ENCODE results near the gene IQSEC3.
"Not testable (repeated sequence)": the region's sequence is repeated elsewhere in the genome, so short reads cannot be mapped to it uniquely, and the experiment has no call there.

The IQSEC3 gene

DNA sequence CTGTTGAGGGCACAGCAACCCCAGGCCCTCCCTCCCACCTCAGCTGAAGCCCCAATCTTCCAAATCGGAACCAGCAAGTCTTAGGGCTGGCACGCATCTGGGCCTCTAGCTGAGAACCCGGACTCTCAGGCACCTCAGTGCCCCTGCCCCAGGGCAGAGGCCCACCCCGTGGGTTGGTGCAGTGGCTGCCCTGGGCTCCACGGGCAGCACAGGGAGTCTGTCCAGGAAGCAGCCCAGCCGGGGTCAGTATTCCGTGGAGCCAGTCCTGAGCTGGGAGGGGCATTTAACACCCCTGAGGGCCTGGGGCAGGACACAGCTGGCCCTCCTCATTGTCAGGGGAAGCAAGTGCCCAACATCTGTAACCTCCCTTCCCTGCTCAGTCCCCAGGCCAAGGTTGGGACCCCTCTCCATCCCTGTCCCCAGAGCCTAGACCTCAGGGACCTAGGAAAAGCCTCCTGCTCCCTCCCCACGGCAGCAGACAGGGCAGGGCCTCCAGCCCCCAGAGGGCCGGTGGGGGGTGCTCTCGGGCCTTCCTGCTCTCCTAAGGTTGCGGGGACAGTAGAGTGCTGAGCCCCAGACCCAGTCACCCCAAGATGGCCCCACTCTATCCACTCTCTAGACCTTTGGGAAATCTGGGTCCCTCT, 110.9 kb downstream of the IQSEC3 start:
- DNase-seq (ENCODE audit: low read depth in 1 of 2, low spot score in 1 of 2) = no peak

DNA sequence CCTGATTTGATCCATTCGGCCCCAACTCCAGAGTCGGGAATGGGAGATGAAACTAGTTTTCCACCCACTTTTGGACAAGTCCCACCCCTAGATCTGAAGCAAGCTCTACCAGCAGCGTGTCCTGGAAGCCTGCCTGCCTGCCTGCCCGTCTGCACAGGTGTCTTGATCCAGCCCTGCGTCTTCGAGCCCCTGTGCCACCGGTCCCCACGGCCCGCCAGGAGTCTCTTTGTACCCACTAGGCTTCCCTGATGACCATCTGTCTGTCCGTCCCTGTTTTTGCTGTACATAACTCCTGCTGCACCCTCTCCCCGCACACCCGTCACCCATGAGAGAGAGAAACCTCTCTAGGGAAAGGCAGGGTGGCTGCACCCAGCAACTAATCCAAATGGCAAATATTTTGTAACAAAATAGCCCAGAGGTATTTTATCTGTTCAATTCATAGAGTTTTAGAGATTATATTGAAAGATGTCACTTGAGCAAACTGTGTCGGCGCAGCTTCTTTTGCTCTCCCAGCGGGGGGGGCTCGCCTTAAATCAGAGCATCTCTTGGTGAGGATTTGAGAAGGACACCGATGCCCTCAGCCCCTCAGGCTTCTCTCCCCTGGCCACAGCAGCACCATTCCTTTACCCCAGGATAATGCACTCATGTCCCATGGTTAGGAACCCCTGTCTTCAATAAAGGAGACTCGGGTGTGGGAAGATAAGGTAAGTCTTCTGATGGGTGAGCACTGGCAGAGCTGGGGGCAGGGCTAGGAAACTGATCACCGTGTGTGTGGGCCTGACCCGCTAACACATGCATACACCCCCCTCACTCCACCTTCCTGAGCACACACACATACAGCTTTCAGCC, 111.6 kb downstream of the IQSEC3 start:
- no peak for DNase-seq (ENCODE audit: low read depth in 1 of 2, low spot score in 1 of 2)

DNA sequence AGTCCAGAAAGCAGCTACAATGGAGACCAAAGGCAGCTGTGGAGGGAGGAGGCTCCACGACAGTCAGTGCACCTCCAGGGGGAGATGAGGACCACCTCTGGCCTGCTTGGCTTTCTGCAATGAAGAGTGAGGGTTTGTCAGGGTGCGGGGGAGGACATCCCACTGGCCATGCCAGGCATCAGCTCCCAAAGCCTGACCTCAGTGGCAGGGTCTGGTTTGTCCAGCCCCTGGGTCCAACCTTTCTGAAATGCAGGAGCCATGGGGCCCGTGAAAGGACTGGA, 112.2 kb downstream of the IQSEC3 start:
- no peak for DNase-seq (ENCODE audit: low read depth in 1 of 2, low spot score in 1 of 2)

DNA sequence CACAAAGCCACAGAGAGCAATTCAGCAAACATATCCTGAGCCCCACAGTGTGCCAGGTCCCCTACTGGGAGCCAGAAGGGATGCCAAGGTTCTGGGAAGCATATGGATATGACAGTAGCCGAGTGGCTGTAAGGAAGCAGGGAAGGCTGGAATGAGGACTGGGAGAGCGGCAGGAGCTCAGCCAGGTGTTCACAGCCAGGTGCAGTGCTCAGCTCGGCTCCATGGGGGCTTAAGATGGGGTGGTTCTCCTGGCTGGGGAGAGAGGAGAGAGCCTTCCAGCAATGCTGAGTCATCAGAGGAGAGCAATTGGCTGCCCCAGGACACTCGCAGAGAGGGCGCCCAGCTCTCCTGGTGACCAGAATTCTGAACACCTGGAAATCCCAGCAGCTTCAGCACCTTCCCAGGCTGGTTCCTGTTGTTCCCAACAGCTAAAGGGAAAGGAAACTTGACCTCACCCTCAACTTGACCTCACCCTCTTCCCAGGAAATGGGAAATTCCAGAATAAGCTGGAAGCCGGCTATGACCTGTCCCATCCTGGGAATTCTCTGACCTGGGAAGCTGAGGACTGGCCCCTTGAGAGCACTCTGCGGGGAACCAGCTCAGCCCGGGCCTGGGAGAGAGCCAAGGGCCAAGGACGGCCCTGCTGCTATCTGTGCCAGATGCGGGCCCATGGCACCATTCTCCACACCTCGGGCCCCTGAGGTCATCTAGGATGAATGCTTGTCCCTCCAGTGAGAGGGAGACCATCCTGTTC, 112.7 kb downstream of the IQSEC3 start:
- DNase-seq (ENCODE audit: low read depth in 1 of 2, low spot score in 1 of 2) = no peak

DNA sequence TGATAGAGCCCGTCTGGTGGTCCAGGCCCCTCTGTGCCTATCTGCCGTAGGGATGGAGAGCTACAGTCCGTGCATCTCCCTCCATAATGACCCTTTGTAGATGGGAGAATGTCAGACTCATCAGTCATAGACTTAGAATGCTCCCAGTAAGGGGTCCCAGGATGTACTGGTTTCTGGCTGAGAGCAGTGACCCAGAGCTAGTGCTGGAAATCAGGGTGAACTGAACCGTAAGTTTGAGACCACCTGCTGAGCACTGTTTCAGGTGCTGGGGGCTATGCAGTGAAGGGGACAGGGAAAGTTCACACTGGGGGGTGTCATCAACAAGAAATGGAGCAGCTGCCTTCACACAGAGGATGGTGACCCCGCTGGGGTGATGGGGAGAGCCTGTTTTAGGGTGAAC, 113.3 kb downstream of the IQSEC3 start:
- no peak for DNase-seq (ENCODE audit: low read depth in 1 of 2, low spot score in 1 of 2)

DNA sequence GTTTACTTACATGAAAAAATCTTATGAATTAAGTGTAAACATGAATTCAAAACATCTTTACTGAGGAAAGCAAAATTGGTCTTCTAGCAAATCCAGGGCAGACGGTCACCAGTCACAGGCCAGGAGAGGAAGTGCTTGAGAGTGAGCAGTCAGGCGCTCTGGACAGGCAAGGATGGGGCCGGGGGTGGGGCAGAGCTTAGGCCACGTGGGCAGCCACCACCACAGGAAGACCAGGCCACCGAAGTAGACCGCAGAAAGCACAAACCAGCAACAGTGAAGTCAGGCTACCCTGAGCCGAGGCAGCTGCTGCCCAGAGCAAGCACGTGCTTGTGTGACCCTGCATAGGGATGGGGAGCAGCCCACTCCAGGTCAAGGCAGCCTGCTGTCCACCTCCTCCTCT, 113.9 kb downstream of the IQSEC3 start:
- DNase-seq (ENCODE audit: low read depth in 1 of 2, low spot score in 1 of 2) = no peak

DNA sequence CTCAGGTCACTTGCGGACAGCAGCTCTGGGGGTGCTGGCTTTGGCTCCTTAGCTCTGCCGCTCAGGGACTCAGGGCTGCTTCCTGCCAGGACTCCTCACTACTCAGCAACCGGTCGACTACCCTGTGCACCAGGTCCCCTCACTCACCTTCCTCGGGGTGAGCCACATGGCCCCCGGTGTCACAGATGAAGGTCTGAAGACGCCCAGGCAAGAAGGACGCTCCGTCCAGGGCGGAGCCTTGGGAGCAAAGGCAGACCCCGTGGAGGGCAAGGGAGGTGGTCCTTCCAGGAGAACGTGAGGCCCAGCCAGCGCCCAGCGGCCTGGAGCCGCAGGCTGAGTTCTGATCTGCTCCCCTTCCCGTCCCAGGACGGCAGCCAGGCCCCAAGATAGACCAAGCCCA, 115.4 kb downstream of the IQSEC3 start:
- DNase-seq (ENCODE audit: low read depth in 1 of 2, low spot score in 1 of 2) = no peak

DNA sequence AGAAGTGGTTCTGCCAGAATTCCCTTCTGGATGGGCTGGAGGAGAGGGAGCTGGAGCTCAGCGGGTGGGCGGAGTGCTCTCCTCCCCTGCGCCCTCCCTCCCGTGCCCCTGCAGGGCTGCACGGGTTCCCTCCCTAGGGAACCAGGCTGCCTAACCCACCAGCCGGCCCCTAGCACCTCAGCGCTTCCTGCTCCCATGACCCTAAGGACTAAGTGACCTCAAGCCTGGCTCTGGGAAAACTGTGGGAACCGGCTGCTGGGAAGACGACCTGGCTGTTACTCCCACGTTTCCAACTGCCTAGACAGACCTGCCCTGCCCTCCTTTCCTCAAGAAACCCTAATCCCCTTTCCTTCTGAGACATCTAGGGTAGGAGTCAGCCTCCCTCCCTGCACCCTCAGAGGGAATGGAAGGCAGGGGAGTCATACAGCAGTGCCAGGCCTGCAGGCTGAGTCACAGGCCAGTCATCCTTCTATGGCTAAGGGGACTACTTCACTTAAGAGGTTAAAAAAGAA, 115.9 kb downstream of the IQSEC3 start:
- DNase-seq (ENCODE audit: low read depth in 1 of 2, low spot score in 1 of 2) = no peak

DNA sequence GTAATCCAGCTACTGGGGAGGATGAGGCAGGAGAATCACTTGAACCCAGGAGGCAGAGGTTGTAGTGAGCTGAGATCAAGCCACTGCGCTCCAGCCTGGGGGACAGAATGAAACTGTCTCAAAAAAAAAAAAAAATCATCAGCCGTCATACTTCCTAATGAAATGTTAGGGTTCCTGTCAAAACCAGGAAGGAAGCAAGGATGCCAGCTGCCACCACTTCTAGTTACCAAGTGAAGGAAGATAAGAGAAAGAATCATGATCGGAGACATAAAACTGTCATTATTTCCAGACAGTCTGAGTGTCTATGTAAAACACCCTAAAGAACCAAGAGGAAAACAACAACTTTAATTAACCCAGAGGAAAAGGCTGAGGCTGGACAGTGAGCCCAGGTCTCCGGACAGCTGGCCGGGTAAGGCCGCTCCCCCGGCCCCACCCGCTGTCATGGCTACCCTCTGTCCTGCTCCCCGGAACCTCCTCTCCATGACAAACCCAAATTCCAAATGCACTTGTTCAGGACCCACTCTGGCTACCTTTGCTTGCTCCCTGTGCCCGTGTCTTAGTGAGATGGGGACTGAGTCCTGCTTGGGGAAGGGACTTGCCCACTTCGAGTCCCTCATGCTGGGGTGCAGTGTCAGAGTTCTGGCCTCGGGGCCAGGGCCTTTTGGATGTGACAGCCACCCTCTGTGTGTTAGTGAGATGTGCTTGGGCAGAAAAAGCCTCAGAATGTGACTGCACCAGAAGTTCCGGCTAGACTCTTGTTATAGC, 118.4 kb downstream of the IQSEC3 start:
- DNase-seq (ENCODE audit: low read depth in 1 of 2, low spot score in 1 of 2) = no peak

DNA sequence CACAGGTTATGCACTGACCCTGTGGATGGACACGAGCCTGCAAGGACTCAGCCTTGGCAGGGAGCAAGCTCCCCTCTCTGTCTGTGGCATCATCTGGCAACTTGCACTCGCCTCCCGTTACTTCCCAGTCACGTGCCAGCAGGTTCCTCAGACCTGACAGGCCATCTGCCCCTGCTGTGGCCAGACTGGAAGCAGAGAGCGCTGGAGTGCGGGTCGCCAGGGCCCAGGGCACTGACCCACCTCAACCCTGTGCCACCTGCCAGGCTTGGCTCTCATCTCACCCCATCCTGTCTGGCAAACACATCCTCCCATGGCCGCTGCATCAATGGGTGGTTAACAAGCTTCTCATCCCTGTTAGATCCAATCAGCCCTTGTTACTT, 119.0 kb downstream of the IQSEC3 start:
- DNase-seq (ENCODE audit: low read depth in 1 of 2, low spot score in 1 of 2) = no peak

DNA sequence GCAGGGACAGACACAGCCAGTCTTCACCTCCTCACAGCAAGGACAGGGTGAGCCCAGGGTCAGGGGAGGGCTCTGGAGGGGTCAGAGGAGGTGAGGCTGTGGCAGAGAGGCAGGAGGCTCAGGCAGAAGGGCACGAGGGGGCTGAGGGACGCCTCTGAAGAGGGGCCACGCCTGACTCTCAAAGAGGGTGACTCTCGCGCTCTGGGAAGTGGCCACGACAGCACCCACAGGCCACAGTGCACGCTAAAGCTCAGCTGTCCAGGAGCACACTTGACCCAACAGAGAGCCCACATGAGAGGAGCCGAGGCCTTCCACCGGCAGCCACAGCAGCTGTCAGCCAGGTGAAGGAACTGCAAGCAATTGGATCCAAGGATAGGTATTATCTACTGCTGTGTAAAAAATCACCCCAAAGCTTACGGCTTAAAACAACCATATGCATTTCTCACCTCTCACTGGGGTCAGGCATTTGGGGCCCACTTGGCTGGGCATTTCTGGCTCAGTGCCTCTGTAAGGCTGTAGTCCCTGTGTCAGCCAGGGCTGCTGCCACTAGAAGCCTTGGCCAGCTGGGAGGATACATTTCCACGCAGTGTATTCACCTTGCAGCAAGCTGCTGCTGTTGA, 119.5 kb downstream of the IQSEC3 start:
- no peak for DNase-seq (ENCODE audit: low read depth in 1 of 2, low spot score in 1 of 2)

DNA sequence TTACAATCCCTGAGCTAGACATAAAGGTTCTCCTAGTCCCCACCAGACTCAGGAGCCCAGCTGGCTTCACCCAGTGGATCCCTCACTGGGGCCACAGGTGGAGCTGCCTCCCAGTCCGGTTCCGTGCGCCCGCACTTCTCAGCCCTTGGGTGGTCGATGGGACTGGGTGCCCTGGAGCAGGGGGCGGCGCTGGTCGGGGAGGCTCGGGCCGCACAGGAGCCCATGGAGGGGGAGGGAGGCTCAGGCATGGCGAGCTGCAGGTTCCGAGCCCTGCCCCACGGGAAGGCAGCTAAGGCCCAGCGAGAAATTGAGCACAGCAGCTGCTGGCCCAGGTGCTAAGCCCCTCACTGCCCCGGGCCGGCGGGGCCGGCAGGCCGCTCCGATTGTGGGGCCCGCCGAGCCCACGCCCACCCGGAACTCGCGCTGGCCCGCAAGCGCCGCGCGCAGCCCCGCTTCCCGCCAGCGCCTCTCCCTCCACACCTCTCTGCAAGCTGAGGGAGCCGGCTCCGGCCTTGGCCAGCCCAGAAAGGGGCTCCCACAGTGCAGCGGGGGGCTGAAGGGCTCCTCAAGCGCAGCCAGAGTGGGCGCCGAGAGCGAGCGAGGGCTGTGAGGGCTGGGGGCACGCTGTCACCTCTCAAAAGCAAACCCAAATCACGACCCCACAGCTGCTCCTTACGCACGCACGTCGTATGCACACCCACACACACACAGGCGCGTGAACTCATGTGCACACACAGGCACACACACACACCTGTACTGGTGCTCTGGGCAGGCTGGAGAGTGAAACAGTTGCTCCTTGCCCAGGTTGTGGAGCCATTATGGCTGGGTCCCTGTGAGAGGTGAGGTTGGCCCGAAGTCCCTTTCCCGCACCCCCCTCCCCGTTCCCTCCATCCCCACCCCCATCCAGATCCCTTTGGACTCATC, 121.7 kb downstream of the IQSEC3 start:
- DNase-seq (ENCODE audit: low read depth in 1 of 2, low spot score in 1 of 2) = not testable (repeated sequence)

DNA sequence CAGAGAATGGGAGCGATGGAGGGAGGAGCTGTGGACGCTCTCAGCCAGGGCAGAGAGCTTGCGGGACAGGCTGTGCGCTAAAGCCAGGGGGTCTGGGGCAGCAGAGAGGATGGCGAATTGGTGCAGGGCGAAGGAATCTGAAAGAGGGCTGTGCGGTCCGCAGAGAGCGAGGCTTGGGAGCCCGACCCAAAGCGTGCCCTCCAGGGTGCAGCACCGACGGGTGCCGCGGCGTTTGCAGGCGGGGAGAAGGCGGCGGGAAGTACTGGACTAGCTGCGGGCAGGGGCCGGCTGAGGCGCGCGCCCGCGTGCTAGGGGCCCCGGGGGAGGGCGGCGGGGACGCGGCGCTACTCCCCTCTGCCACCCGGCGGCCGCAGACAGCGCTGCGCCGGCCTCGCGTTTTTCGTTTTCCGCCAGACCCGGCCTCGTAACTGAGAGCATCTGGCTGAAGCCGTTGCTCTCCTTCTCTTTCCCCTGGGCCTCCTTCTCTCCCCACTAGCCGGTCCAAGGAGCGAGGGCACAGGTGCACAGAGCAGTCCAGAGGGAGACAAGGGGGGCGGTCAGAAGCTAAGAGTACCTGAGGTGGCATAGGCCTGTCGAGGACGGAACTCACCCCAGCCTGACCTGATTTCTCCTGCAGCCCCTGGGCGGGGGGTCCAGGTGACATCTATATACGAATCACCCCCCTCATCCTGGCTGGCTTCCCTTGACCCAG, 122.5 kb downstream of the IQSEC3 start:
- no peak for DNase-seq (ENCODE audit: low read depth in 1 of 2, low spot score in 1 of 2)

DNA sequence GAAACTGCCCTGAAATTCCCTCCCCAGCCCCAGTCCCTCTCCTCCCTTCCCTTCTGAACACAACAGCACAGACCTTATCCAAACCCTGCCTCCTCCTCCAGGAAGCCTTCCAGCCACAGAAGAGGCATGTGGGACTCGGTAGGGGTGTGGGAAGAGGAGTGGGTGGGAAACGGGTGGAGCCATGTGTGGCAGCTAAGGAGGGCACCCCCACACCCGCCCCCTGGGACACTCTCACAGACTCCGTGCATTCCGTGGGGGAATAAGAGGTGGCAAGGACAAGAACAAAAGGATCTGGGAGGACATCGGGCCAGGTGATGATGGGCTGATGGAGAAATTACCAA, 123.0 kb downstream of the IQSEC3 start:
- DNase-seq (ENCODE audit: low read depth in 1 of 2, low spot score in 1 of 2) = no peak

DNA sequence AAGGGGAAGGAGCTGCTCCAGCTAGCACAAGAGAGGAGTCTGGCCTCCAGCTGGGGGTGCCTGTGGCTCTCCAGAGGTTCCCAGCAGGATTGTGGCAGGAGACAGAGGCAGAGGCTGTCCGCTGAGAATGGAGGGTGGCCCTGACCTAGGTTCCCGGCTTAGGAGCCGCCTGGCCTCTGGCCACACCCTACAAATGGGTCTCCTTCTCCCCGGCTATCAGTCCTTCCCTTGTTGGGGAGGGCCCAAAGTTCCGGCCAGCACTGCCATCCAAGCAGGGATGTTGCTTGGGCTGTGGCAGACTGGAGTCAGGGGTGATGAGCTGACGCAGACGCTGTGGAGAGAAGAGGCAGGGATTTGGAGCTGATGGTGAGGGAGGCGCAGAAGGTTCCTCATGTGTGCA, 124.3 kb downstream of the IQSEC3 start:
- no peak for DNase-seq (ENCODE audit: low read depth in 1 of 2, low spot score in 1 of 2)

DNA sequence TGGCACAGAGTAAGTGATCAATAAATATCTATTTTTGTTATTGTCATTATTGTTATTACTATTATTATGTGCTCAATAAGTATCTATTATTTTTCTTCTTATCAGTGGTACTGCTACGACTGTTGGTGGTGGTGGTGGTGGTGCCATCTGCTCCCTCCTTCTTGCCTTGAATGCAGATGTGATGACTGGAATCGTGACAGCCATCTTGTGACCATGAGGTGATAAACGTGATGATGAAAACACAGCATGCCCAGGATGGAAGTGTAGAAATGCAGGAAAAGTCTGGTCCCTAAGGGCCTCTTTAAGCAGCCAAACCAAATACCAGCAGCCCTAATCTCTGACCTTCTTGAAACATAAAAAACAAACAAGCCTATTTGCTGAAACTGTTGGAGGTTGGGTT, 125.0 kb downstream of the IQSEC3 start:
- DNase-seq (ENCODE audit: low read depth in 1 of 2, low spot score in 1 of 2) = no peak

DNA sequence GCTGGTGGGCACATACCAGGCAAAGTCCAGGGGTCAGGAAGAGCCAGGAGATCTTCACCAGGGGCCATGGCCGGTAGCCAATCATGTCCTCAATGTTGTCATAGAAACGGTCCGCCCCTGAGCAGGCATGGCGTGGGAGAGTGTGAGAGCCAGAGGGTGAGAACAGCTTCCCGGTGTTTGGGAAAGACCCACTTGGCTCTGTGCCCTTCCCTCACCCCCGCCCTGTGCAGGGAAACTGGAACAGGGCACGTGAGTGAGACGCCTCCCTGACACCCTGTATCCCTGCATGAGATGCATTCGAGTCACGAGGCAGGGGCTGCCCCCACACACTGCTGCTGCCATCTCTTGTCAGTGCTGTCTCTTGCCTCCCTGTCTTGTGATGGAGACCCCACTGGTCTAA, 126.7 kb downstream of the IQSEC3 start:
- DNase-seq (ENCODE audit: low read depth in 1 of 2, low spot score in 1 of 2) = no peak

DNA sequence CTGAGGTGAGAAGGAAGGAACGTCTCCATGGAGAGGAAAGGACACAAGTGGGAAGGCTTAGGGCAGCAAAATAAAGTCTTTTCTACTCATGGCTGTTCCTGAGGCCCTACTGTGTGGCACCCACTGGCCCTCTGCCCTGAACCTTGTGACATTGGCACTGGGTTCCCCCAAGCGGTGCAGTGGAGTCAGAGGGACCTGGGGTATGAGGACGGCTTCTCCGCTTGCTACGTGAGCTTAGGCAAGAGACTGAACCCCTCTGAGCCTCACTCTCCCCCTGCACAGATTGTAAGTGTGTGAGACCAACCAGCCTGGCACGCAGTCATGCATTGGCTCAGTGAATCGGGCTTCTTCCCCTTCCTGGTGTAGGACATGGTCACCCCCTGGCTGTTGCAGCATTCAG, 127.7 kb downstream of the IQSEC3 start:
- DNase-seq (ENCODE audit: low read depth in 1 of 2, low spot score in 1 of 2) = no peak

DNA sequence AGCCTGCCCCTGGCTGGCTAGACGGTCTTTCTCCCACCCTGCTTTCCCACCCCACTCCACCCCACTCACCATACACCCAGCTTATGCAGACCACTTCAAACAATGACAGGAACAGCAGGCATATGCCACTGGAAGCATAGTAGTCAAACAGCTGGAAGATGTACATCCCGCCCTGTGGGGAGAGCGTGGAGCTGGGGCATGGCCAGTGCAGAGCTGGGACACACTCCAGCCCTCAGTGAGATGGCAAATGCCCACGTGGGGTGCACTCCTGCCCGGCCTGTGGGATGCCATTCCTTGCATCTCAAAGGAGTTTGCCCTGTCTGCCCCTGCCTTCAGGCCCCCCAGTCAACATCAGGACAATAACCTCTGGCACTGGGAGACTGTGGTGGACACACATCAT, 128.6 kb downstream of the IQSEC3 start:
- no peak for DNase-seq (ENCODE audit: low read depth in 1 of 2, low spot score in 1 of 2)
